ENCODE measurements around the gene PTH. TPM values are rescaled to one million over a fixed set of nuclear protein-coding genes. Genes with fewer than 3 reads are reported as not detected.

PTH gene
- total RNA-seq, 1 experiment from 2014 or later, result not detected

- TF ChIP-seq ATF3 (IDR thresholded peaks at IDR 0.05) (no peak), MAX (IDR thresholded peaks at IDR 0.05) (peak; percentile 69), YY1 (IDR thresholded peaks at IDR 0.05; ENCODE audit: extremely low read depth, insufficient replicate concordance, low read depth, low read length) (peak; percentile 16)
Observed at GRCh38 chr11:13462901-13463778, 32.7 kb downstream of the PTH start, which contains the start of gene BTBD10 (continued).

- H3K79me2 ChIP-seq (ENCODE audit: insufficient read depth, low read length), result peaks cover 29% of the 10 kb centered on the region
- peak overlapping the region; percentile 69 for H3K9ac ChIP-seq (ENCODE audit: low read length)
- DNase-seq (ENCODE audit: low read depth, low spot score) (peak; percentile 53), ATAC-seq (peak; percentile 80)
- BruUV-seq (replicated peaks), result TSS peak; percentile 55
- H3K4me3 ChIP-seq (replicated peaks in 1 of 2; ENCODE audit: low read depth in 1 of 2, low read length in 2 of 2), result peak overlapping the region; percentile 74 to 85
- POLR2A ChIA-PET, result no interaction called here
- peaks cover 10 to 21% of the 10 kb centered on the region in 2 experiments for H3K4me1 ChIP-seq (ENCODE audit: control insufficient read depth in 1 of 2, insufficient read depth in 2 of 2, low read length in 2 of 2)
- H3K36me3 ChIP-seq (ENCODE audit: control insufficient read depth in 1 of 2, insufficient read depth in 2 of 2, low read length in 2 of 2), result no peaks in the 10 kb centered on the region
- H3K9me3 ChIP-seq (ENCODE audit: control insufficient read depth in 1 of 2, insufficient read depth in 1 of 2, low read depth in 1 of 2, low read length in 2 of 2), result no peaks in the 10 kb centered on the region
- peak overlapping the region; percentile 77 for H3K27ac ChIP-seq (ENCODE audit: low read depth, low read length)
- H4K20me1 ChIP-seq (ENCODE audit: insufficient read depth), result no peaks in the 10 kb centered on the region
- peak overlapping the region; percentile 70 for H3K4me2 ChIP-seq (ENCODE audit: low read length)
- CTCF ChIA-PET, result interaction anchor here (1.0 to 1.2 kb wide), 2 partner anchors 10 to 499 kb away, joined by 3 to 4 read pairs; no protein-coding TSS in a partner anchor
- intact Hi-C loops (cut with micrococcal nuclease), result no loop called here
- H3K9me2 ChIP-seq (ENCODE audit: insufficient read depth), result no peaks in the 10 kb centered on the region
- no peaks in the 10 kb centered on the region for H3K27me3 ChIP-seq (ENCODE audit: insufficient read depth, low read length)
- no peak overlapping the region for H2AFZ ChIP-seq (ENCODE audit: low read depth, low read length, poor library complexity, severe bottlenecking)
- RAD21 ChIA-PET (ENCODE audit: low non-redundant PET in 1 of 2, low total read pairs in 2 of 2, uncharacterized antibody in 2 of 2, unreplicated experiment in 2 of 2), result no interaction called here
- TF ChIP-seq ATF3 (IDR thresholded peaks at IDR 0.05) (no peak), ZNF274 (IDR thresholded peaks at IDR 0.05; ENCODE audit: low read depth, low read length) (no peak), ZFX (IDR thresholded peaks at IDR 0.05) (no peak), CTCF (IDR thresholded peaks at IDR 0.05 in 2 of 3, conservative IDR thresholded peaks at IDR 0.05 in 1 of 3; ENCODE audit: borderline replicate concordance in 1 of 3, insufficient read depth in 1 of 3, low read depth in 2 of 3, low read length in 2 of 3) (no peak), CEBPB (IDR thresholded peaks at IDR 0.05; ENCODE audit: low read depth) (no peak), POLR2AphosphoS5 (IDR thresholded peaks at IDR 0.05; ENCODE audit: low read depth, low read length) (no peak), ZBTB33 (IDR thresholded peaks at IDR 0.05; ENCODE audit: extremely low read depth, insufficient replicate concordance, low read length) (no peak), REST (IDR thresholded peaks at IDR 0.05; ENCODE audit: low read depth) (no peak), SIN3A (IDR thresholded peaks at IDR 0.05; ENCODE audit: low read depth) (no peak), JUND (IDR thresholded peaks at IDR 0.05) (peak; percentile 48; the same call in 1 of the 2 replicates), EZH2phosphoT487 (IDR thresholded peaks at IDR 0.05; ENCODE audit: borderline replicate concordance) (no peak)
Observed at GRCh38 chr11:13462311-13462900, 33.4 kb downstream of the PTH start.

Data from HCT116 (cell line).